ENCODE measurements around the gene CPNE5. TPM values are rescaled to one million over a fixed set of nuclear protein-coding genes. Genes with fewer than 3 reads are reported as not detected.

The CPNE5 gene
- total and polyA plus RNA-seq, 9 of the 15 experiments (the other 6 are each of a cell fraction or from before 2014, with no cell fraction given) = 0.14 to 1.0 (median 0.46) TPM; not detected in 2

- TF ChIP-seq ZNF609 (CRISPR knock-in tag; IDR thresholded peaks at IDR 0.05; ENCODE audit: borderline replicate concordance) (no peak), ELF2 (CRISPR knock-in tag; IDR thresholded peaks at IDR 0.05) (peak; percentile 99), ZNF778 (CRISPR knock-in tag; IDR thresholded peaks at IDR 0.05) (no peak), ZNF184 (CRISPR knock-in tag; IDR thresholded peaks at IDR 0.05) (no peak), CREBBP (IDR thresholded peaks at IDR 0.05; ENCODE audit: low read depth, low read length) (no peak), CC2D1A (IDR thresholded peaks at IDR 0.05) (peak; percentile 88), XRCC3 (IDR thresholded peaks at IDR 0.05) (no peak), SMAD4 (CRISPR knock-in tag; conservative IDR thresholded peaks at IDR 0.05) (peak; percentile 79), MITF (IDR thresholded peaks at IDR 0.05) (no peak), ZNF274 (IDR thresholded peaks at IDR 0.05; ENCODE audit: borderline replicate concordance, low read depth, low read length) (no peak), ZNF551 (CRISPR knock-in tag; IDR thresholded peaks at IDR 0.05) (no peak), ZBTB49 (CRISPR knock-in tag; IDR thresholded peaks at IDR 0.05; ENCODE audit: borderline replicate concordance) (no peak), SMAD3 (CRISPR knock-in tag; conservative IDR thresholded peaks at IDR 0.05) (0 out of 2 replicates have a peak, but pooled peaks have one; percentile 38)
Observed at GRCh38 chr6:36885461-36886401, 46.5 kb upstream of the CPNE5 start, which contains the start of gene C6orf89 (continued).
